HepG2 (cell line): ENCODE data around the gene CLEC2D. TPM values are rescaled to one million over a fixed set of nuclear protein-coding genes. Genes with fewer than 3 reads are reported as not detected.

Experiments used
- CBX5 ChIP-seq: sonication (generic); formaldehyde crosslinking; IDR thresholded peaks from 2 replicates; pipeline ENCODE4 v1.4.0; 2020; ENCODE audit warnings: missing genetic modification reagents, borderline replicate concordance
- NCOA1 ChIP-seq: sonication (generic); formaldehyde crosslinking; IDR thresholded peaks from 2 replicates; pipeline ENCODE4 v1.9.0; 2021; ENCODE audit warnings: missing genetic modification reagents
- ZNF816 ChIP-seq: sonication (generic); formaldehyde crosslinking; IDR thresholded peaks from 2 replicates; pipeline ENCODE4 v1.8.0; 2022; ENCODE audit warnings: missing genetic modification reagents, mild to moderate bottlenecking, borderline replicate concordance
- polyA plus RNA-seq, 8 experiments: library from polyadenylated mRNA; depleted of rRNA in 3 of 8; stranded (reverse) in 7 of 8; unstranded in 1 of 8; fragments of >200 nt; fragmentation: Illumina TruSeq in 4 of 8; extraction: Trizol in 4 of 8; gene quantifications; 2 replicates each; pipeline versions ENCODE4 v1.2.1 to v1.2.3, GENCODE V29; 2011 to 2016; ENCODE audit warnings: low read depth in 4 of 8, missing spikeins in 1 of 8, mixed read lengths in 1 of 8; ENCODE audit not compliant: insufficient read depth in 1 of 8
- total RNA-seq, 5 experiments: library from RNA; depleted of rRNA; stranded (reverse); fragments of >200 nt; fragmentation: Illumina TruSeq; extraction: Trizol; gene quantifications; 2 replicates each; pipeline ENCODE4 v1.2.3, GENCODE V29; 2016; ENCODE audit warnings: low read depth in 1 of 5
- TF ChIP-seq, protein P1 (sequence below): IDR thresholded peaks from 2 replicates; pipeline ENCODE4 v1.6.1; 2016; ENCODE audit warnings: low read depth, missing genetic modification reagents, missing compliant biosample characterization
- TF ChIP-seq, protein P2 (sequence below): sonication (generic); formaldehyde crosslinking; IDR thresholded peaks from 2 replicates; pipeline ENCODE4 v1.5.0; 2020; ENCODE audit warnings: mild to moderate bottlenecking, missing genetic modification reagents
- TF ChIP-seq, protein P3 (sequence below): IDR thresholded peaks from 2 replicates; pipeline ENCODE4 v1.6.1; 2016; ENCODE audit warnings: control low read depth
- TF ChIP-seq, protein P4 (sequence below): sonication (generic); formaldehyde crosslinking; IDR thresholded peaks from 2 replicates; pipeline ENCODE4 v1.4.0; 2020; ENCODE audit warnings: missing genetic modification reagents, mild to moderate bottlenecking, borderline replicate concordance

Gene CLEC2D
- total and polyA plus RNA-seq, 2 of the 13 experiments (the other 11 are each of a cell fraction or from before 2014, with no cell fraction given) = 2.5 to 8.6 TPM

- TF ChIP-seq, protein P1, sequence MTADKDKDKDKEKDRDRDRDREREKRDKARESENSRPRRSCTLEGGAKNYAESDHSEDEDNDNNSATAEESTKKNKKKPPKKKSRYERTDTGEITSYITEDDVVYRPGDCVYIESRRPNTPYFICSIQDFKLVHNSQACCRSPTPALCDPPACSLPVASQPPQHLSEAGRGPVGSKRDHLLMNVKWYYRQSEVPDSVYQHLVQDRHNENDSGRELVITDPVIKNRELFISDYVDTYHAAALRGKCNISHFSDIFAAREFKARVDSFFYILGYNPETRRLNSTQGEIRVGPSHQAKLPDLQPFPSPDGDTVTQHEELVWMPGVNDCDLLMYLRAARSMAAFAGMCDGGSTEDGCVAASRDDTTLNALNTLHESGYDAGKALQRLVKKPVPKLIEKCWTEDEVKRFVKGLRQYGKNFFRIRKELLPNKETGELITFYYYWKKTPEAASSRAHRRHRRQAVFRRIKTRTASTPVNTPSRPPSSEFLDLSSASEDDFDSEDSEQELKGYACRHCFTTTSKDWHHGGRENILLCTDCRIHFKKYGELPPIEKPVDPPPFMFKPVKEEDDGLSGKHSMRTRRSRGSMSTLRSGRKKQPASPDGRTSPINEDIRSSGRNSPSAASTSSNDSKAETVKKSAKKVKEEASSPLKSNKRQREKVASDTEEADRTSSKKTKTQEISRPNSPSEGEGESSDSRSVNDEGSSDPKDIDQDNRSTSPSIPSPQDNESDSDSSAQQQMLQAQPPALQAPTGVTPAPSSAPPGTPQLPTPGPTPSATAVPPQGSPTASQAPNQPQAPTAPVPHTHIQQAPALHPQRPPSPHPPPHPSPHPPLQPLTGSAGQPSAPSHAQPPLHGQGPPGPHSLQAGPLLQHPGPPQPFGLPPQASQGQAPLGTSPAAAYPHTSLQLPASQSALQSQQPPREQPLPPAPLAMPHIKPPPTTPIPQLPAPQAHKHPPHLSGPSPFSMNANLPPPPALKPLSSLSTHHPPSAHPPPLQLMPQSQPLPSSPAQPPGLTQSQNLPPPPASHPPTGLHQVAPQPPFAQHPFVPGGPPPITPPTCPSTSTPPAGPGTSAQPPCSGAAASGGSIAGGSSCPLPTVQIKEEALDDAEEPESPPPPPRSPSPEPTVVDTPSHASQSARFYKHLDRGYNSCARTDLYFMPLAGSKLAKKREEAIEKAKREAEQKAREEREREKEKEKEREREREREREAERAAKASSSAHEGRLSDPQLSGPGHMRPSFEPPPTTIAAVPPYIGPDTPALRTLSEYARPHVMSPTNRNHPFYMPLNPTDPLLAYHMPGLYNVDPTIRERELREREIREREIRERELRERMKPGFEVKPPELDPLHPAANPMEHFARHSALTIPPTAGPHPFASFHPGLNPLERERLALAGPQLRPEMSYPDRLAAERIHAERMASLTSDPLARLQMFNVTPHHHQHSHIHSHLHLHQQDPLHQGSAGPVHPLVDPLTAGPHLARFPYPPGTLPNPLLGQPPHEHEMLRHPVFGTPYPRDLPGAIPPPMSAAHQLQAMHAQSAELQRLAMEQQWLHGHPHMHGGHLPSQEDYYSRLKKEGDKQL (CRISPR knock-in tag) = no peak
- TF ChIP-seq, protein P2, sequence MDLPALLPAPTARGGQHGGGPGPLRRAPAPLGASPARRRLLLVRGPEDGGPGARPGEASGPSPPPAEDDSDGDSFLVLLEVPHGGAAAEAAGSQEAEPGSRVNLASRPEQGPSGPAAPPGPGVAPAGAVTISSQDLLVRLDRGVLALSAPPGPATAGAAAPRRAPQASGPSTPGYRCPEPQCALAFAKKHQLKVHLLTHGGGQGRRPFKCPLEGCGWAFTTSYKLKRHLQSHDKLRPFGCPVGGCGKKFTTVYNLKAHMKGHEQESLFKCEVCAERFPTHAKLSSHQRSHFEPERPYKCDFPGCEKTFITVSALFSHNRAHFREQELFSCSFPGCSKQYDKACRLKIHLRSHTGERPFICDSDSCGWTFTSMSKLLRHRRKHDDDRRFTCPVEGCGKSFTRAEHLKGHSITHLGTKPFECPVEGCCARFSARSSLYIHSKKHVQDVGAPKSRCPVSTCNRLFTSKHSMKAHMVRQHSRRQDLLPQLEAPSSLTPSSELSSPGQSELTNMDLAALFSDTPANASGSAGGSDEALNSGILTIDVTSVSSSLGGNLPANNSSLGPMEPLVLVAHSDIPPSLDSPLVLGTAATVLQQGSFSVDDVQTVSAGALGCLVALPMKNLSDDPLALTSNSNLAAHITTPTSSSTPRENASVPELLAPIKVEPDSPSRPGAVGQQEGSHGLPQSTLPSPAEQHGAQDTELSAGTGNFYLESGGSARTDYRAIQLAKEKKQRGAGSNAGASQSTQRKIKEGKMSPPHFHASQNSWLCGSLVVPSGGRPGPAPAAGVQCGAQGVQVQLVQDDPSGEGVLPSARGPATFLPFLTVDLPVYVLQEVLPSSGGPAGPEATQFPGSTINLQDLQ (CRISPR knock-in tag) = no peak
- TF ChIP-seq, protein P3, sequence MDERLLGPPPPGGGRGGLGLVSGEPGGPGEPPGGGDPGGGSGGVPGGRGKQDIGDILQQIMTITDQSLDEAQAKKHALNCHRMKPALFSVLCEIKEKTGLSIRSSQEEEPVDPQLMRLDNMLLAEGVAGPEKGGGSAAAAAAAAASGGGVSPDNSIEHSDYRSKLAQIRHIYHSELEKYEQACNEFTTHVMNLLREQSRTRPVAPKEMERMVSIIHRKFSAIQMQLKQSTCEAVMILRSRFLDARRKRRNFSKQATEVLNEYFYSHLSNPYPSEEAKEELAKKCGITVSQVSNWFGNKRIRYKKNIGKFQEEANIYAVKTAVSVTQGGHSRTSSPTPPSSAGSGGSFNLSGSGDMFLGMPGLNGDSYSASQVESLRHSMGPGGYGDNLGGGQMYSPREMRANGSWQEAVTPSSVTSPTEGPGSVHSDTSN (CRISPR knock-in tag) = no peak
- TF ChIP-seq, protein P4, sequence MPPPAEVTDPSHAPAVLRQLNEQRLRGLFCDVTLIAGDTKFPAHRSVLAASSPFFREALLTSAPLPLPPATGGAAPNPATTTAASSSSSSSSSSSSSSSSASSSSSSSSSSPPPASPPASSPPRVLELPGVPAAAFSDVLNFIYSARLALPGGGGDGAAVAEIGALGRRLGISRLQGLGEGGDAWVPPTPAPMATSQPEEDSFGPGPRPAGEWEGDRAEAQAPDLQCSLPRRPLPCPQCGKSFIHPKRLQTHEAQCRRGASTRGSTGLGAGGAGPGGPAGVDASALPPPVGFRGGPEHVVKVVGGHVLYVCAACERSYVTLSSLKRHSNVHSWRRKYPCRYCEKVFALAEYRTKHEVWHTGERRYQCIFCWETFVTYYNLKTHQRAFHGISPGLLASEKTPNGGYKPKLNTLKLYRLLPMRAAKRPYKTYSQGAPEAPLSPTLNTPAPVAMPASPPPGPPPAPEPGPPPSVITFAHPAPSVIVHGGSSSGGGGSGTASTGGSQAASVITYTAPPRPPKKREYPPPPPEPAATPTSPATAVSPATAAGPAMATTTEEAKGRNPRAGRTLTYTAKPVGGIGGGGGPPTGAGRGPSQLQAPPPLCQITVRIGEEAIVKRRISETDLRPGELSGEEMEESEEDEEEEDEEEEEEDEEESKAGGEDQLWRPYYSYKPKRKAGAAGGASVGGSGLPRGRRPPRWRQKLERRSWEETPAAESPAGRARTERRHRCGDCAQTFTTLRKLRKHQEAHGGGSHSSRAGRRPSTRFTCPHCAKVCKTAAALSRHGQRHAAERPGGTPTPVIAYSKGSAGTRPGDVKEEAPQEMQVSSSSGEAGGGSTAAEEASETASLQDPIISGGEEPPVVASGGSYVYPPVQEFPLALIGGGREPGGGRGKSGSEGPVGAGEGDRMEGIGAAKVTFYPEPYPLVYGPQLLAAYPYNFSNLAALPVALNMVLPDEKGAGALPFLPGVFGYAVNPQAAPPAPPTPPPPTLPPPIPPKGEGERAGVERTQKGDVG (CRISPR knock-in tag) = no peak
- no peak for TF ChIP-seq CBX5 (CRISPR knock-in tag)
- no peak for TF ChIP-seq ZNF816
- TF ChIP-seq NCOA1 (CRISPR knock-in tag) = no peak
These were observed 54.5 kb downstream of the CLEC2D start (continued) for GRCh38 chr12:9724023-9724422.
